Ovary (tissue), 9 donors: ENCODE measurements around the gene ST8SIA6. TPM values are rescaled to one million over a fixed set of nuclear protein-coding genes. Genes with fewer than 3 reads are reported as not detected.

Experiments used
- DNase-seq, 5 donors: peaks; one replicate each; pipeline ENCODE4 v3.0.0-alpha.2; 2019 to 2020
- H3K27ac ChIP-seq, 2 donors: fragments of 200-600 bp; one replicate each; pipeline versions ENCODE4 v1.5.1 to v1.8.0; 2019 to 2022
- H3K27me3 ChIP-seq: fragments of 200-600 bp; one replicate; pipeline ENCODE4 v1.8.0; 2022
- H3K36me3 ChIP-seq: fragments of 200-600 bp; sonication (generic); one replicate; pipeline ENCODE4 v1.5.1; 2019
- H3K4me1 ChIP-seq: one replicate; pipeline ENCODE4 v1.8.1; 2013; ENCODE audit warnings: mild to moderate bottlenecking, moderate library complexity; ENCODE audit not compliant: insufficient read depth
- H3K4me3 ChIP-seq: fragments of 200-600 bp; sonication (generic); one replicate; pipeline ENCODE4 v1.5.1; 2017
- H3K9me3 ChIP-seq, 2 donors: fragments of 200-600 bp in 1 of 2; sonication (generic) in 1 of 2; one replicate each; pipeline versions ENCODE4 v1.5.1 to v1.8.1; 2013 to 2019; ENCODE audit warnings: mild to moderate bottlenecking in 1 of 2, moderate library complexity in 1 of 2
- CTCF ChIP-seq, 3 donors: fragments of 450-650 bp in 2 of 3; fragments of 200-600 bp in 1 of 3; IDR thresholded peaks; one replicate each; pipeline versions ENCODE4 v1.5.1 to v1.8.0; 2016 to 2022; ENCODE audit warnings: antibody characterized with exemption in 3 of 3, mild to moderate bottlenecking in 1 of 3
- EP300 ChIP-seq: sonication (generic); formaldehyde crosslinking; IDR thresholded peaks from one replicate; pipeline ENCODE4 v1.6.1; 2017; ENCODE audit warnings: antibody characterized with exemption
- POLR2A ChIP-seq: fragments of 450-650 bp; IDR thresholded peaks from one replicate; pipeline ENCODE4 v1.6.1; 2017; ENCODE audit warnings: antibody characterized with exemption, mild to moderate bottlenecking, moderate library complexity
- WGBS, 3 donors: extraction: QIAGEN DNeasy Blood & Tissue Kit in 1 of 3; methylation state at CpG; one replicate each; pipeline versions ENCODE4 v1.1.5 to v1.1.7; 2013 to 2017; 5-methylcytosine and 5-hydroxymethylcytosine counted together
- intact Hi-C, 4 donors: fragments of 100-400 bp; cut with DNase I; formaldehyde crosslinking; loops; one replicate each; pipeline versions ENCODE4 v1.11.0 to v1.15.1; 2022 to 2023
- polyA plus RNA-seq, 2 donors: library from polyadenylated mRNA; stranded (reverse); fragments of 200-250 nt in 1 of 2; fragments of 350-450 nt in 1 of 2; fragmentation: Illumina TruSeq in 1 of 2; extraction: RNeasy Lipid Tissue Mini Kit (QIAGEN cat#74804) in 1 of 2; gene quantifications; one replicate each; pipeline ENCODE4 v1.2.3, GENCODE V29; 2013 to 2014
- total RNA-seq, 7 donors: library from RNA; depleted of rRNA in 2 of 7; stranded (reverse); fragments of >200 nt in 2 of 7; fragmentation: NEBNext Ultra II Directional in 3 of 7; extraction: Animal tissue kit (Norgen Biotek cat#: 25700) in 3 of 7; gene quantifications; one replicate each; pipeline versions ENCODE4 v1.1.0 to v1.2.4, GENCODE V29; 2016 to 2023
- donor health status: DM: no; HTN: no; CAD: no; lungs with moderate emphysema.
- donor health status: DM: no; HTN: no; CAD: no.
- donor health status: Bipolar disorder and iron deficiency.
- donor health status: DM: yes; HTN: yes; CAD: no.
- donor health status: DM: no; HTN: no; CAD: no.
- donor health status: DM: yes; HTN: yes; CAD: no.

The ST8SIA6 gene
- total and polyA plus RNA-seq, 9 donors = 0.22 to 2.1 (median 0.95) TPM; not detected in 1

- H3K9me3 ChIP-seq = no peaks in the 10 kb centered on the region
Measured at GRCh38 chr10:17366705-17367104, 87.7 kb downstream of the ST8SIA6 start.

GRCh38 chr10:17365402-17365801, 89.0 kb downstream of the ST8SIA6 start:
- TF ChIP-seq CTCF (IDR thresholded peaks at IDR 0.05) (no peak), POLR2A (no peak), EP300 (no peak)
- H3K4me1 ChIP-seq = no peaks in the 10 kb centered on the region
- no peaks in the 10 kb centered on the region for H3K36me3 ChIP-seq
- no peaks in the 10 kb centered on the region for H3K27me3 ChIP-seq
- WGBS, 3 donors = 48 to 66% (median 48%) methylated on average over 1 of the region's 1 CpG
- no peak for DNase-seq
- H3K27ac ChIP-seq = no peak overlapping the region
- intact Hi-C loops = no loop called here
- no peaks in the 10 kb centered on the region for H3K9me3 ChIP-seq
- H3K4me3 ChIP-seq = no peak overlapping the region

More at GRCh38 chr10:17366705-17367104, 87.7 kb downstream of the ST8SIA6 start:
- intact Hi-C loops = no loop called here
- no peaks in the 10 kb centered on the region for H3K36me3 ChIP-seq
- H3K4me3 ChIP-seq = no peak overlapping the region
- H3K27me3 ChIP-seq = no peaks in the 10 kb centered on the region
- TF ChIP-seq EP300 (no peak), CTCF (IDR thresholded peaks at IDR 0.05) (no peak), POLR2A (no peak)
- H3K4me1 ChIP-seq = no peaks in the 10 kb centered on the region
- no peak overlapping the region for H3K27ac ChIP-seq
- no peak for DNase-seq

- no peak for TF ChIP-seq CTCF (IDR thresholded peaks at IDR 0.05)
- TF ChIP-seq EP300 = no peak
- no peak for TF ChIP-seq POLR2A
- intact Hi-C loops = no loop called here
- WGBS, 3 donors = 0 to 100% (median 97%) methylated on average over 1 of the region's 1 CpG
- Histone ChIP-seq H3K27me3 (no peaks in the 10 kb centered on the region), H3K4me3 (no peak overlapping the region), H3K9me3 (no peaks in the 10 kb centered on the region), H3K36me3 (no peaks in the 10 kb centered on the region), H3K27ac (no peak overlapping the region), H3K4me1 (no peaks in the 10 kb centered on the region)
- DNase-seq = no peak
Measured at GRCh38 chr10:17358461-17358860, 95.9 kb downstream of the ST8SIA6 start.

- Histone ChIP-seq H3K27me3 (no peaks in the 10 kb centered on the region), H3K4me1 (no peaks in the 10 kb centered on the region), H3K9me3 (no peaks in the 10 kb centered on the region), H3K36me3 (no peaks in the 10 kb centered on the region), H3K27ac (no peak overlapping the region), H3K4me3 (no peak overlapping the region)
- TF ChIP-seq EP300 (no peak), CTCF (IDR thresholded peaks at IDR 0.05) (no peak), POLR2A (no peak)
- intact Hi-C loops = no loop called here
- DNase-seq = no peak
- WGBS, 3 donors = 30 to 89% (median 88%) methylated on average over 2 of the region's 2 CpGs
Measured at GRCh38 chr10:17357781-17358180, 96.6 kb downstream of the ST8SIA6 start.

GRCh38 chr10:17356820-17357219, 97.6 kb downstream of the ST8SIA6 start:
- DNase-seq = no peak
- Histone ChIP-seq H3K4me1 (no peaks in the 10 kb centered on the region), H3K27ac (no peak overlapping the region), H3K27me3 (no peaks in the 10 kb centered on the region), H3K9me3 (no peaks in the 10 kb centered on the region), H3K36me3 (no peaks in the 10 kb centered on the region), H3K4me3 (no peak overlapping the region)
- WGBS, 3 donors = 83 to 93% (median 89%) methylated on average over 2 of the region's 2 CpGs
- intact Hi-C loops = no loop called here
- TF ChIP-seq CTCF (IDR thresholded peaks at IDR 0.05) = no peak
- no peak for TF ChIP-seq POLR2A
- no peak for TF ChIP-seq EP300
